ENCODE data around the gene S100A2.

S100A2 gene

DNA sequence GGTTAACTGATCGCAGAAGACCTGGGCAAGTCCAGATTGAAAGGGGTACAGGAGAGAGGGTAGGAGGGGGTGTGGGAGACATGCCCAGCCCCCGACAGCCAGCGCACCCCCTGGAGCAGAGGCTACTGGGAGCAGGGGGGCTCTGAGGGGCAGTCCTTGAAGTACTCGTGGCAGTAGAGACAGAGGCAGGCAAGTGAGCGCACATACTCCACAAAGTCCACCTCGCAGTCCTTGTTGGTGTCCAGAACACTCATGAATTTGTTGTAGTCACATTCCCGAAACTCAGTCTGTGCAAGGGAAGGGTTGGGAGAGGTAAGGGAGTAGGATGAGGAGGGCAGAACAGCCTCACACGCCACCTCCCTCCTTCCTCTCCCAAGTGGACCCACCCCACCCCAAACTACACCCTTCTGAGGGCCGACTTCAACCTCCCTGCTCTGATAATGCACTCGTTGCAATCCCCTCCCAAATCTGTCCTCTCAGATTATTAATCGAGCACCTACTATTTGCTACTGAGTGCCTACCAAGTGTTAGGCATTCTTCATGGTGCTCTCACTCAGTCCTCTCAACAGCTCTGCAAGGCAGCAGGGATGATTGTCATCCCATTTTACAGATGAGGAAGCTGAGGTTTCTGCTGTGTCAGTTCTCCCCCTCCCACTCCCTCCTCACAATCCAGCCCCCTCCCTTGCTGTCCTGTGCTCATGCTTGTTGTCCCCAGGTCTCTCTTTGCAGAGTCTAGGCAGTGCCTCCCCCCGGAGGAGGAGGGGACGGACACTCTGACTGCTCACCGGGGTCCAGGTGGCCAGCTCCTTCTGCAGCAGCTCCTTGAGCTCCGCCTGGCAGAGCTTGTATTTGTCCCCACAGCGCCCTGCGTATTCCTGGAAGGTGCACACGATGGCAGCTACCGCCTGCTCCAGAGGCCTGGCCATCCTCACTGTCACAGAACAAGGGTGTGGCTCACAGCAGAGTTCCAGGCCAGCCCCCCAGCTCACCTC, 17.8 kb downstream of the S100A2 start:
- Histone ChIP-seq H4K20me1 (ENCODE audit: low read depth, low read length) (no peaks in the 10 kb centered on the region), H3F3A (ENCODE audit: insufficient read depth) (no peaks in the 10 kb centered on the region), H2AFZ (ENCODE audit: low read depth, low read length, severe bottlenecking) (no peak overlapping the region), H3K79me2 (ENCODE audit: insufficient read depth, low read length) (no peaks in the 10 kb centered on the region), H3K9ac (ENCODE audit: low read length) (no peak overlapping the region), H3K9me2 (replicated peaks; ENCODE audit: insufficient read depth, low read length) (no peaks in the 10 kb centered on the region), H3K36me3 (ENCODE audit: low read length) (no peaks in the 10 kb centered on the region), H3K4me3 (ENCODE audit: insufficient read depth, low read length, poor library complexity, severe bottlenecking) (no peak overlapping the region), H3K27ac (ENCODE audit: low read depth, low read length) (no peak overlapping the region), H3K4me2 (ENCODE audit: low read depth, low read length, poor library complexity, severe bottlenecking) (no peak overlapping the region), H3K9me3 (ENCODE audit: insufficient read depth, low read length) (no peaks in the 10 kb centered on the region), H3K27me3 (ENCODE audit: low read length) (no peaks in the 10 kb centered on the region)
- TF ChIP-seq EZH2phosphoT487 (conservative IDR thresholded peaks at IDR 0.05; ENCODE audit: low read length): no peak
- TF ChIP-seq, protein P1, sequence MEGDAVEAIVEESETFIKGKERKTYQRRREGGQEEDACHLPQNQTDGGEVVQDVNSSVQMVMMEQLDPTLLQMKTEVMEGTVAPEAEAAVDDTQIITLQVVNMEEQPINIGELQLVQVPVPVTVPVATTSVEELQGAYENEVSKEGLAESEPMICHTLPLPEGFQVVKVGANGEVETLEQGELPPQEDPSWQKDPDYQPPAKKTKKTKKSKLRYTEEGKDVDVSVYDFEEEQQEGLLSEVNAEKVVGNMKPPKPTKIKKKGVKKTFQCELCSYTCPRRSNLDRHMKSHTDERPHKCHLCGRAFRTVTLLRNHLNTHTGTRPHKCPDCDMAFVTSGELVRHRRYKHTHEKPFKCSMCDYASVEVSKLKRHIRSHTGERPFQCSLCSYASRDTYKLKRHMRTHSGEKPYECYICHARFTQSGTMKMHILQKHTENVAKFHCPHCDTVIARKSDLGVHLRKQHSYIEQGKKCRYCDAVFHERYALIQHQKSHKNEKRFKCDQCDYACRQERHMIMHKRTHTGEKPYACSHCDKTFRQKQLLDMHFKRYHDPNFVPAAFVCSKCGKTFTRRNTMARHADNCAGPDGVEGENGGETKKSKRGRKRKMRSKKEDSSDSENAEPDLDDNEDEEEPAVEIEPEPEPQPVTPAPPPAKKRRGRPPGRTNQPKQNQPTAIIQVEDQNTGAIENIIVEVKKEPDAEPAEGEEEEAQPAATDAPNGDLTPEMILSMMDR (IDR thresholded peaks at IDR 0.05; ENCODE audit: insufficient read depth, low read length, poor library complexity, severe bottlenecking): no peak

- Histone ChIP-seq H3K36me3 (ENCODE audit: low read length) (no peaks in the 10 kb centered on the region), H3K27ac (ENCODE audit: low read depth, low read length) (no peak overlapping the region), H3K4me2 (ENCODE audit: low read depth, low read length, poor library complexity, severe bottlenecking) (no peak overlapping the region), H3K9me3 (ENCODE audit: insufficient read depth, low read length) (no peaks in the 10 kb centered on the region), H3K9me2 (replicated peaks; ENCODE audit: insufficient read depth, low read length) (no peaks in the 10 kb centered on the region), H3F3A (ENCODE audit: insufficient read depth) (no peaks in the 10 kb centered on the region), H4K20me1 (ENCODE audit: low read depth, low read length) (no peaks in the 10 kb centered on the region), H3K9ac (ENCODE audit: low read length) (no peak overlapping the region), H3K27me3 (ENCODE audit: low read length) (no peaks in the 10 kb centered on the region), H3K79me2 (ENCODE audit: insufficient read depth, low read length) (no peaks in the 10 kb centered on the region), H3K4me3 (ENCODE audit: insufficient read depth, low read length, poor library complexity, severe bottlenecking) (no peak overlapping the region), H2AFZ (ENCODE audit: low read depth, low read length, severe bottlenecking) (no peak overlapping the region)
- no peak for TF ChIP-seq EZH2phosphoT487 (conservative IDR thresholded peaks at IDR 0.05; ENCODE audit: low read length)
- TF ChIP-seq, protein P1 (IDR thresholded peaks at IDR 0.05; ENCODE audit: insufficient read depth, low read length, poor library complexity, severe bottlenecking): no peak
Observed at GRCh38 chr1:153546796-153547559, 18.7 kb downstream of the S100A2 start.

DNA sequence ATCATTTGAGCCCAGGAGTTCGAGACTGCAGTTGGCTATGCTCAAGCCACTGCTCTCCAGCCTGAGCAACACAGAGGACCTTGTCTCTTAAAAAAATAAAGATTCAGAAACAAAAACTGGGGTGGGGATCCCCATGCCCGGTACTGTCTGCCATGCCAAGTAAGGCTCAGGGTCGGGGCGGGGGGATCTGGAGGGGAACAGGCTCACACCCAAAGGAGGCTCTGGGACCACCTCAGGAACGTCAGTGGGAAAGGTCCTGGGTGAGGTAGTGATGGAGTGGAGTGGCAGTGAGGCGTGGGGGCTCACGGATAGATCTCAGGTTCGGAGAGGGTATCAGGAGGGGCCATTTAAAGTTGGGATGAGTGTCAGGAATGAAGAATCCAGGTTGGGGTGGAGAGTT, 19.3 kb downstream of the S100A2 start:
- no peaks in the 10 kb centered on the region for H3F3A ChIP-seq (ENCODE audit: insufficient read depth)
- no peaks in the 10 kb centered on the region for H3K79me2 ChIP-seq (ENCODE audit: insufficient read depth, low read length)
- H2AFZ ChIP-seq (ENCODE audit: low read depth, low read length, severe bottlenecking): no peak overlapping the region
- H3K36me3 ChIP-seq (ENCODE audit: low read length): no peaks in the 10 kb centered on the region
- H3K27ac ChIP-seq (ENCODE audit: low read depth, low read length): no peak overlapping the region
- no peaks in the 10 kb centered on the region for H3K9me3 ChIP-seq (ENCODE audit: insufficient read depth, low read length)
- H4K20me1 ChIP-seq (ENCODE audit: low read depth, low read length): no peaks in the 10 kb centered on the region
- no peak overlapping the region for H3K9ac ChIP-seq (ENCODE audit: low read length)
- TF ChIP-seq, protein P1 (IDR thresholded peaks at IDR 0.05; ENCODE audit: insufficient read depth, low read length, poor library complexity, severe bottlenecking): no peak
- TF ChIP-seq EZH2phosphoT487 (conservative IDR thresholded peaks at IDR 0.05; ENCODE audit: low read length): no peak
- no peak overlapping the region for H3K4me2 ChIP-seq (ENCODE audit: low read depth, low read length, poor library complexity, severe bottlenecking)
- no peaks in the 10 kb centered on the region for H3K27me3 ChIP-seq (ENCODE audit: low read length)
- H3K9me2 ChIP-seq (replicated peaks; ENCODE audit: insufficient read depth, low read length): no peaks in the 10 kb centered on the region
- H3K4me3 ChIP-seq (ENCODE audit: insufficient read depth, low read length, poor library complexity, severe bottlenecking): no peak overlapping the region
